Kidney epithelial cell (primary cell): ENCODE results near the gene IPPK. TPM values are rescaled to one million over a fixed set of nuclear protein-coding genes. Genes with fewer than 3 reads are reported as not detected.

Experiments
- DNase-seq: peaks from one replicate; pipeline ENCODE4 v3.0.0-alpha.2; 2010; ENCODE audit warnings: low read depth
- H3K27me3 ChIP-seq: 2 replicates; pipeline ENCODE4 v1.6.0; 2011; ENCODE audit warnings: low read length; ENCODE audit not compliant: control insufficient read depth, insufficient read depth
- H3K36me3 ChIP-seq: 2 replicates; pipeline ENCODE4 v1.5.1; 2011; ENCODE audit warnings: low read length; ENCODE audit not compliant: control insufficient read depth, insufficient read depth
- H3K4me3 ChIP-seq: 2 replicates; pipeline ENCODE4 v1.5.1; 2011; ENCODE audit warnings: low read depth, mild to moderate bottlenecking, control low read depth, low read length
- total RNA-seq: library from RNA; depleted of rRNA; stranded (reverse); fragments of >200 nt; gene quantifications from 2 replicates; pipeline ENCODE4 v1.2.3, GENCODE V29; 2015
- TF ChIP-seq, protein P1 (sequence below): IDR thresholded peaks from 2 replicates; pipeline ENCODE4 v1.5.1; 2011; ENCODE audit warnings: mild to moderate bottlenecking, moderate library complexity, low read length, control low read depth, inconsistent platforms; ENCODE audit not compliant: insufficient read depth, poor library complexity, severe bottlenecking

Gene IPPK
- total RNA-seq, 1 donor from 2014 or later = 8.5 TPM

DNA sequence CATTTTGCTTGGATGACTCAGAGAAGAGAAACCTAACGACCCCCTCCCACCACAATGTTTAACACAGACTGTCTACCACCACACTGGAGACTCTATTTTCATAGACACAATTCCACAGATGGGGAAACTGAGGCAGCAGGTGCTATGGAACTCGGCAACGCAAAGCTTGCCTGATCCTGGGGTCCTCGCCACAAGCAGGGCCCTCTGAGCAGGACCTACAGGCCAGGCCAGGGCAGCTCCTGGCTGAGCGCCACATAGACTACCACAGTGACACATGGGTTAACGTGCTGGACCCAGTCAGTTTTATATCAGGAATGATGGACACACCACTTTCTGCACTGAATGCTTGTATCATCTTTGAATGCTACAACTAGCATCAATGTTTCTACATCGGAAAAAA, 11.8 kb downstream of the IPPK start:
- H3K27me3 ChIP-seq = no peaks in the 10 kb centered on the region
- no peak for DNase-seq
- H3K4me3 ChIP-seq = no peak overlapping the region
- peaks cover 3% of the 10 kb centered on the region for H3K36me3 ChIP-seq
- TF ChIP-seq, protein P1, sequence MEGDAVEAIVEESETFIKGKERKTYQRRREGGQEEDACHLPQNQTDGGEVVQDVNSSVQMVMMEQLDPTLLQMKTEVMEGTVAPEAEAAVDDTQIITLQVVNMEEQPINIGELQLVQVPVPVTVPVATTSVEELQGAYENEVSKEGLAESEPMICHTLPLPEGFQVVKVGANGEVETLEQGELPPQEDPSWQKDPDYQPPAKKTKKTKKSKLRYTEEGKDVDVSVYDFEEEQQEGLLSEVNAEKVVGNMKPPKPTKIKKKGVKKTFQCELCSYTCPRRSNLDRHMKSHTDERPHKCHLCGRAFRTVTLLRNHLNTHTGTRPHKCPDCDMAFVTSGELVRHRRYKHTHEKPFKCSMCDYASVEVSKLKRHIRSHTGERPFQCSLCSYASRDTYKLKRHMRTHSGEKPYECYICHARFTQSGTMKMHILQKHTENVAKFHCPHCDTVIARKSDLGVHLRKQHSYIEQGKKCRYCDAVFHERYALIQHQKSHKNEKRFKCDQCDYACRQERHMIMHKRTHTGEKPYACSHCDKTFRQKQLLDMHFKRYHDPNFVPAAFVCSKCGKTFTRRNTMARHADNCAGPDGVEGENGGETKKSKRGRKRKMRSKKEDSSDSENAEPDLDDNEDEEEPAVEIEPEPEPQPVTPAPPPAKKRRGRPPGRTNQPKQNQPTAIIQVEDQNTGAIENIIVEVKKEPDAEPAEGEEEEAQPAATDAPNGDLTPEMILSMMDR = no peak

DNA sequence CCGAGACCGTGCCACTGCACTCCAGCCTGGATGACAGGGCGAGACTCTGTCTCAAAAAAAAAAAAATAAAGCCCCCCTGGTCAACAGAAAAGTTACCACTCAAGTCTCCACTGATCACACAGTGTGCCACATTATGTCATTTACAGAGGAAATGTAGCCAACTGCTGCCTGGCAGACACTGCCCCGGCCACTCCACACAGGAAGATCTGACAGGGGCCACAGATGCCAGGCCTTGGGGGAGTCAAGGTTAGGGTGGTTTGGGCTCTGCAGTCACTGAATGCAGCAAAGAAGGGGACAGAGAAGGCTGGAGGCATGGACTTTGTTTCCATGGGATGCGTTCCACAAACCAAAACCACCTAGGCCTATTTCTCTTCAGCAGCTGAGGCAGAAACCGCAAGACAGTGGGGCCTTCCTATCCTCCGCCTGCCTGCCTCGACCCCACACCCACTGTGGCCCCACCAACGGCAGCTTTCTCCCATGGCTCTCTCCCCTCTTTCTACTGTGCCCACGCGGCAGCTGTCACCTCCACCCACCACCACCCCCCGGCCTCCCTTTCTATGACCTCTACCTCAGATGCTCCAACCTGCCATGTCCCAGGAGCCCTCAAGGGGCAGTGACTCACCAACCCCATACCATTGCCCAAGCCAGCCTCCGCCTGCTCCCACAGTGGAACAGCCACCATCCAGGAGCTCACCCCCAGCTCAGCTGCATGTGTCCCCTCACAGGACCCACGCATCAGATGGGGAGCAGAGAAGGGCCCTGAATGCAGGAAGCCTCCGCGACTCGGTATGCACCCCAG, 12.4 kb downstream of the IPPK start:
- H3K27me3 ChIP-seq = no peaks in the 10 kb centered on the region
- no peak for DNase-seq
- peaks cover 3% of the 10 kb centered on the region for H3K36me3 ChIP-seq
- TF ChIP-seq, protein P1 = no peak
- H3K4me3 ChIP-seq = no peak overlapping the region

DNA sequence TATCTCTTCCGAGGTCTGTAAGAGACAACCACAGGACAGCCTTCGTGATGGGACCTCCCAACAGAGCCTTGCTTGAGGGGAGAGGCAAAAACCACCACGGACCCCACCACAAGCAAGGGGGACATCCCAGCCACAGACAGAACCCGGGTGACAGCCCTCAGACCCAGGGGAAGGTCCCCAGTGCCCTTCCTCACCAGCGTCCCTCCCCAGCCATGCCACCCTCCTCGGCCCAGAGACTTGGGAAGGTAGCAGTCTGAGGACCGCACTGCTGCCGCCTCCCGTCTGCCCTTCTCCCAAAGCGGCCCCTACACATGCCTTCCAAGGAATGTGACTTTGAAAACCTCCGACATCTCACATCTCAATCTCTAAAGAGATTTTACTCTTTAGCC, 13.4 kb downstream of the IPPK start:
- no peak overlapping the region for H3K4me3 ChIP-seq
- TF ChIP-seq, protein P1 = no peak
- no peaks in the 10 kb centered on the region for H3K27me3 ChIP-seq
- DNase-seq = no peak
- peaks cover 3% of the 10 kb centered on the region for H3K36me3 ChIP-seq

DNA sequence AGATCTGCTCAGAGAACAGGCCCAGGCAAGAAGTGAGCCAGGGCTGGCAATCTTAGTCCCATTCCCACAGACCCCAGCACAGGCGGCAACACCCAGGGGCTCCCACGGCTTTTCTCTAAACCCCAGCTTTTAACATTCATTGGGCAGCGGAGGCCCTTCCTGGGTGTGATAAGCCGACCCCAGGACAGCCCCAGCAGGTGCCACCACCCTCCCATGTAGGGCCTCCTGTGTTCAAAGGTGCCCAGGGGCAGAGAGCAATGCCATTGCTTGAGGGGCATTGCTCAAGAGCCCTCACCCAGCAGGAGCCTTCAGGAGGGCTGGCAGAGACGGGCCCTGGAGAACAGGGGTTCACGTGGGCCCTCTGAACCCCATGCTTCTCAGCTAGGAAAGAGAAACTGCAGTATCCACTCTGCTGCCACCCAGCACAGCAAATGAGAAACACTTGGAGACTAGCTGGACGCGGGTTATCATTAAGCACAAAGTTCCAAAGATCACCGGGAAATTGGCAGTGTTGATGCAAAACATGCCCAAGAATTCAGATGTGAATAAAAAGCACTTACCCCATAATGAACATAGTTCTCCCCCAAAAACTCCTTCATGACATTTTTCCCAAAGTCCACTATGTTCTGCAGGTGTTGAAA, 13.9 kb downstream of the IPPK start:
- TF ChIP-seq, protein P1 = no peak
- Histone ChIP-seq H3K27me3 (no peaks in the 10 kb centered on the region), H3K4me3 (no peak overlapping the region), H3K36me3 (peaks cover 3% of the 10 kb centered on the region)
- no peak for DNase-seq

DNA sequence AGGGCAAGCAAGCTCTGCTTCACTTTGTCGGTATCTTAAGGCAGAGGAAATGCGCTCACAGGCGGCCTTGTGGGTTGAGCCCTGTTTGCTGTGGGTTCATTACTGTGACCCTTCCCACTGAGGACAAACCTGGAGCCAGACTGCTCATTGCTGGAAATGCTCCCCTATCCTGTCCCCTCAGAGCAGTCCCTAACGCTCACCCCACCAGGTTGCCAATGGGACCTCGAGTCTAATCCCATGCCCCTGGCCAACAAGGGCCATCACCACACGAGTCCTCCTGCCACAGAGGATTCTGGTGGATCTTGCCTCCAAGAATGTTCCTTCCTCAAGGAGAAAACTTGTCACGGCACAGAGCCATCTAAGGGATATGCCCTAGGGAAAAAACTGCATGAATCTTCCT, 14.6 kb downstream of the IPPK start:
- TF ChIP-seq, protein P1 = no peak
- no peak for DNase-seq
- Histone ChIP-seq H3K27me3 (no peaks in the 10 kb centered on the region), H3K4me3 (no peak overlapping the region), H3K36me3 (peaks cover 3% of the 10 kb centered on the region)
